Keratinocyte (primary cell): ENCODE results near the gene PIEZO1. TPM values are rescaled to one million over a fixed set of nuclear protein-coding genes. Genes with fewer than 3 reads are reported as not detected.
"Not testable (repeated sequence)": the region's sequence is repeated elsewhere in the genome, so short reads cannot be mapped to it uniquely, and the experiment has no call there.

Source experiments
- DNase-seq: peaks from one replicate; pipeline ENCODE4 v3.0.0-alpha.2; 2011; ENCODE audit warnings: low read depth, missing footprints, low spot score
- FAIRE-seq: peaks from 2 replicates; lab custom pipeline; 2011; peaks lifted over from hg19 to GRCh38; lab: Jason Lieb, UNC
- H2AFZ ChIP-seq: 2 replicates; pipeline ENCODE4 v1.6.0; 2012; ENCODE audit warnings: low read length, control low read depth, inconsistent platforms; ENCODE audit not compliant: control insufficient read depth
- H3K27ac ChIP-seq: 2 replicates; pipeline ENCODE4 v1.5.1; 2011; ENCODE audit warnings: low read length; ENCODE audit not compliant: control insufficient read depth, insufficient read depth
- H3K27me3 ChIP-seq: 3 replicates; pipeline ENCODE4 v1.6.0; 2011; ENCODE audit warnings: low read length; ENCODE audit not compliant: control insufficient read depth, insufficient read depth; ENCODE audit errors: extremely low read depth
- H3K36me3 ChIP-seq, 2 experiments: 2 replicates in 1 of 2; 3 replicates in 1 of 2; pipeline ENCODE4 v1.5.1; 2011; ENCODE audit warnings: low read length in 2 of 2, mild to moderate bottlenecking in 1 of 2; ENCODE audit not compliant: control insufficient read depth in 2 of 2, insufficient read depth in 2 of 2; ENCODE audit errors: extremely low read depth in 1 of 2
- H3K4me1 ChIP-seq: 3 replicates; pipeline ENCODE4 v1.5.1; 2011; ENCODE audit warnings: low read length; ENCODE audit not compliant: control insufficient read depth, insufficient read depth; ENCODE audit errors: extremely low read depth
- H3K4me2 ChIP-seq: 3 replicates; pipeline ENCODE4 v1.6.0; 2011; ENCODE audit warnings: low read depth, low read length; ENCODE audit not compliant: control insufficient read depth, insufficient read depth; ENCODE audit errors: extremely low read depth
- H3K4me3 ChIP-seq, 3 experiments: fragments of 200-600 bp in 1 of 3; sonication (generic) in 1 of 3; 2 replicates in 2 of 3; 3 replicates in 1 of 3; pipeline ENCODE4 v1.5.1; 2011 to 2016; ENCODE audit warnings: low read length in 3 of 3, mild to moderate bottlenecking in 3 of 3, control low read depth in 2 of 3, inconsistent platforms in 1 of 3, low read depth in 1 of 3, mixed read lengths in 1 of 3, mixed run types in 1 of 3, moderate library complexity in 1 of 3; ENCODE audit not compliant: control insufficient read depth in 2 of 3, insufficient read depth in 2 of 3; ENCODE audit errors: extremely low read depth in 1 of 3
- H3K79me2 ChIP-seq: 2 replicates; pipeline ENCODE4 v1.6.0; 2012; ENCODE audit warnings: low read length; ENCODE audit not compliant: control insufficient read depth, insufficient read depth
- H3K9ac ChIP-seq: 3 replicates; pipeline ENCODE4 v1.6.0; 2011; ENCODE audit warnings: low read length; ENCODE audit not compliant: control insufficient read depth, insufficient read depth; ENCODE audit errors: extremely low read depth
- H3K9me1 ChIP-seq: 3 replicates; pipeline ENCODE4 v1.6.0; 2011; ENCODE audit warnings: low read length; ENCODE audit not compliant: control insufficient read depth, insufficient read depth; ENCODE audit errors: extremely low read depth
- H3K9me3 ChIP-seq: 2 replicates; pipeline ENCODE4 v1.5.1; 2012; ENCODE audit warnings: low read depth, low read length; ENCODE audit not compliant: control insufficient read depth
- H4K20me1 ChIP-seq: 3 replicates; pipeline ENCODE4 v1.6.0; 2011; ENCODE audit warnings: low read length; ENCODE audit not compliant: control insufficient read depth, insufficient read depth; ENCODE audit errors: extremely low read depth
- EZH2 ChIP-seq: IDR thresholded peaks from one replicate; pipeline ENCODE4 v1.6.1; 2012; ENCODE audit warnings: inconsistent platforms, mild to moderate bottlenecking, low read length, moderate library complexity
- dilution Hi-C: fragments of 300-500 bp; cut with MboI; formaldehyde crosslinking; loops from one replicate; pipeline ENCODE4 v1.7.0; 2020; ENCODE audit warnings: low sequenced_read_pairs; ENCODE audit not compliant: extremely low pct_ligation_motif_present
- polyA plus RNA-seq, 5 experiments: library from polyadenylated mRNA; depleted of rRNA in 3 of 5; stranded (reverse) in 3 of 5; stranded (forward) in 1 of 5; unstranded in 1 of 5; fragments of >200 nt; gene quantifications; 1 replicate in 1 of 5; 2 replicates in 3 of 5; 3 replicates in 1 of 5; pipeline versions ENCODE4 v1.2.1 to v1.2.3, GENCODE V29; 2011 to 2012; ENCODE audit warnings: missing spikeins in 2 of 5, low read depth in 1 of 5, low replicate concordance in 1 of 5
- TF ChIP-seq, protein P1 (sequence below), 3 experiments: IDR thresholded peaks in 1 of 3; conservative IDR thresholded peaks in 1 of 3; optimal IDR thresholded peaks in 1 of 3; 2 replicates in 2 of 3; 3 replicates in 1 of 3; pipeline versions ENCODE3 to v1.5.1; 2011; ENCODE audit warnings: low read length in 3 of 3, mild to moderate bottlenecking in 3 of 3, moderate library complexity in 2 of 3, control low read depth in 1 of 3, inconsistent platforms in 1 of 3; ENCODE audit not compliant: insufficient read depth in 2 of 3; ENCODE audit errors: extremely low read depth in 1 of 3

PIEZO1 gene
- polyA plus RNA-seq, 1 donor (not counting 4 experiments of a cell fraction or from before 2014, with no cell fraction given): 62.8 TPM

DNA sequence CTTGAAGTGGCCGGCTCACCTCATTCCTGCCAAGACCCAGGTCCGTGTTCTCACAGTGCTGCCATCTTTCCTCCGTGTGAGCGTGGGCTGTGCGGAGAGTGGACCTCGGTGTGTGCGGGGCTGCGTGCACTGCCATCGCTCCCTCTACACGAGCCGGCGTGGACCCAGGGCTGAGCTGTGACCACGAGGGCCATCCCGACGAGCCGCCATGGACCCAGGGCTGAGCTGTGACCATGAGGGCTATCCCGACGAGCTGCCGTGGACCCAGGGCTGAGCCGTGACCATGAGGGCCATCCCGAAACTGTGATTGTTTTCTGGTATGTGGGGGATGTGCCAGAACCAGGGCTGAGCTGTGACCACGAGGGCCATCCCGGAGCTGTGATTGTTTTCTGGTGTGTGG lies 113.2 kb downstream of the PIEZO1 start:
- no peaks in the 10 kb centered on the region for H3K79me2 ChIP-seq
- H4K20me1 ChIP-seq: no peaks in the 10 kb centered on the region
- TF ChIP-seq, protein P1, sequence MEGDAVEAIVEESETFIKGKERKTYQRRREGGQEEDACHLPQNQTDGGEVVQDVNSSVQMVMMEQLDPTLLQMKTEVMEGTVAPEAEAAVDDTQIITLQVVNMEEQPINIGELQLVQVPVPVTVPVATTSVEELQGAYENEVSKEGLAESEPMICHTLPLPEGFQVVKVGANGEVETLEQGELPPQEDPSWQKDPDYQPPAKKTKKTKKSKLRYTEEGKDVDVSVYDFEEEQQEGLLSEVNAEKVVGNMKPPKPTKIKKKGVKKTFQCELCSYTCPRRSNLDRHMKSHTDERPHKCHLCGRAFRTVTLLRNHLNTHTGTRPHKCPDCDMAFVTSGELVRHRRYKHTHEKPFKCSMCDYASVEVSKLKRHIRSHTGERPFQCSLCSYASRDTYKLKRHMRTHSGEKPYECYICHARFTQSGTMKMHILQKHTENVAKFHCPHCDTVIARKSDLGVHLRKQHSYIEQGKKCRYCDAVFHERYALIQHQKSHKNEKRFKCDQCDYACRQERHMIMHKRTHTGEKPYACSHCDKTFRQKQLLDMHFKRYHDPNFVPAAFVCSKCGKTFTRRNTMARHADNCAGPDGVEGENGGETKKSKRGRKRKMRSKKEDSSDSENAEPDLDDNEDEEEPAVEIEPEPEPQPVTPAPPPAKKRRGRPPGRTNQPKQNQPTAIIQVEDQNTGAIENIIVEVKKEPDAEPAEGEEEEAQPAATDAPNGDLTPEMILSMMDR (optimal IDR thresholded peaks at IDR 0.05 in 1 of 3, IDR thresholded peaks at IDR 0.05 in 1 of 3, conservative IDR thresholded peaks at IDR 0.05 in 1 of 3; ENCODE audit: extremely low read depth in 1 of 3, insufficient read depth in 2 of 3, low read length in 3 of 3): no peak
- TF ChIP-seq EZH2: no peak
- H3K4me3 ChIP-seq: no peak overlapping the region
- peaks cover 0 to 10% of the 10 kb centered on the region in 2 experiments for H3K36me3 ChIP-seq
- no peak for DNase-seq
- FAIRE-seq: no peak
- H3K4me1 ChIP-seq: no peaks in the 10 kb centered on the region
- H3K9ac ChIP-seq: no peak overlapping the region
- H3K27me3 ChIP-seq: no peaks in the 10 kb centered on the region
- H3K9me1 ChIP-seq: no peaks in the 10 kb centered on the region
- H2AFZ ChIP-seq: no peak overlapping the region
- dilution Hi-C loops: loop anchor here (25.0 kb wide), 1 partner anchor 90 kb away; no protein-coding TSS in a partner anchor
- no peaks in the 10 kb centered on the region for H3K9me3 ChIP-seq
- no peak overlapping the region for H3K27ac ChIP-seq
- no peak overlapping the region for H3K4me2 ChIP-seq

DNA sequence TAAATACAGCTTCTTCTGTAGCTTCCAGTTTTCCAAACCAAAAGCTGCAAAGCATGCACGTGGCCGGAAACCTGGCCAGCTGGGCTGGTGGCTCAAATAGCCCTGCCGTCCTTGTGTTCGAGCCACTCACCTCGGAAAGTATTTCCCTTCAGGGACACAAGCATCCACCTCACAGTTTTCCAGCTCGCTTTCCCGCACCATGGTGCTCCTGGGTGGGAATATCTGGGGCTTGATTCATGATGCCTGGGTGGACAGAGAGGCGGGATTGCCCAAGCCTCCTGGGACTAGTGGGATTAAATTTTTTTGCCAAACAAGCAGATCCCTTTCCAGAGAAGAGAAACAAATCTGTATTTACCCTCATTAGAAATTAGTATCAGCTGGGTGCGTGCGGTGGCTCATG lies 115.0 kb downstream of the PIEZO1 start:
- Histone ChIP-seq H2AFZ (no peak overlapping the region), H3K4me1 (peaks cover 4% of the 10 kb centered on the region), H3K27me3 (no peaks in the 10 kb centered on the region), H3K9ac (no peak overlapping the region), H3K9me1 (no peaks in the 10 kb centered on the region), H3K9me3 (no peaks in the 10 kb centered on the region), H4K20me1 (no peaks in the 10 kb centered on the region), H3K4me3 (no peak overlapping the region), H3K79me2 (no peaks in the 10 kb centered on the region), H3K4me2 (no peak overlapping the region), H3K27ac (no peak overlapping the region), H3K36me3 (peaks cover 0 to 9% of the 10 kb centered on the region in 2 experiments)
- dilution Hi-C loops: loop anchor here (25.0 kb wide), 1 partner anchor 92 kb away; no protein-coding TSS in a partner anchor
- FAIRE-seq (no peak), DNase-seq (no peak)
- TF ChIP-seq, protein P1 (optimal IDR thresholded peaks at IDR 0.05 in 1 of 3, IDR thresholded peaks at IDR 0.05 in 1 of 3, conservative IDR thresholded peaks at IDR 0.05 in 1 of 3; ENCODE audit: extremely low read depth in 1 of 3, insufficient read depth in 2 of 3, low read length in 3 of 3): no peak
- no peak for TF ChIP-seq EZH2

DNA sequence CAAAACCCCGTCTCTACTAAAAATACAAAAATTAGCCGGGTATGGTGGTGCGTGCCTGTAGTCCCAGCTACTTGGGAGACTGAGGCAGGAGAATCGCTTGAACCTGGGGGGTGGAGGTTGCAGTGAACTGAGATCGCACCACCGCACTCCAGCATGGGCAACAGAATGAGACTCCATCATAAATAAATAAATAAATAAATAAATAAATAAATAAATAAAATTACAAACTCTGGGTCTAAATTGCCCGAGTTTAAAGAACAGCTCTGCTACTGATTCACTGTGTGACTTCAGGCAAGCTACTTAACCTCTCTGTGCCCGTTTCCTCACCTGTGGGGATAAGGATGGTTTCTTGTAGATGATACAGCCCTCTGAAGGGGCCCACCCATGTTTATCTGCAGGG lies 115.5 kb downstream of the PIEZO1 start:
- H3K4me3 ChIP-seq, H2AFZ ChIP-seq, H3K36me3 ChIP-seq, H3K9ac ChIP-seq, H3K79me2 ChIP-seq, H3K27ac ChIP-seq, H3K4me2 ChIP-seq, H3K9me1 ChIP-seq, DNase-seq, H4K20me1 ChIP-seq, H3K9me3 ChIP-seq, FAIRE-seq, H3K4me1 ChIP-seq, H3K27me3 ChIP-seq: not testable (repeated sequence)
- dilution Hi-C loops: loop anchor here (25.0 kb wide), 1 partner anchor 93 kb away; no protein-coding TSS in a partner anchor
